ENCODE data around the gene PTDSS2. TPM values are rescaled to one million over a fixed set of nuclear protein-coding genes. Genes with fewer than 3 reads are reported as not detected.

The PTDSS2 gene
- total and polyA plus RNA-seq, 2 of the 13 experiments (the other 11 are each of a cell fraction or from before 2014, with no cell fraction given) = 21.7 to 26.4 TPM

GRCh38 chr11:445765-446588 is 4.1 kb upstream of the PTDSS2 start (continued):
- peak; percentile 30; the same call in 1 of the 2 replicates for TF ChIP-seq ARID5B (CRISPR knock-in tag; IDR thresholded peaks at IDR 0.05)
- TF ChIP-seq GABPB1 (CRISPR knock-in tag; IDR thresholded peaks at IDR 0.05) = peak; percentile 43; the same call in 1 of the 2 replicates
- TF ChIP-seq ZNF687 (CRISPR knock-in tag; IDR thresholded peaks at IDR 0.05) = peak; percentile 73
- TF ChIP-seq ATM (IDR thresholded peaks at IDR 0.05; ENCODE audit: borderline replicate concordance) = no peak
- TF ChIP-seq ZSCAN22 (CRISPR knock-in tag; IDR thresholded peaks at IDR 0.05) = no peak
- no peak for TF ChIP-seq ATF6 (CRISPR knock-in tag; conservative IDR thresholded peaks at IDR 0.05)
- TF ChIP-seq ZNF773 (CRISPR knock-in tag; IDR thresholded peaks at IDR 0.05; ENCODE audit: borderline replicate concordance) = no peak
- no peak for TF ChIP-seq POGK (CRISPR knock-in tag; conservative IDR thresholded peaks at IDR 0.05)
- no peak for TF ChIP-seq FOXM1 (CRISPR knock-in tag; IDR thresholded peaks at IDR 0.05)
- no peak for TF ChIP-seq PAX8 (CRISPR knock-in tag; IDR thresholded peaks at IDR 0.05; ENCODE audit: borderline replicate concordance)
